ENCODE results near the gene ACTL9.

DNA sequence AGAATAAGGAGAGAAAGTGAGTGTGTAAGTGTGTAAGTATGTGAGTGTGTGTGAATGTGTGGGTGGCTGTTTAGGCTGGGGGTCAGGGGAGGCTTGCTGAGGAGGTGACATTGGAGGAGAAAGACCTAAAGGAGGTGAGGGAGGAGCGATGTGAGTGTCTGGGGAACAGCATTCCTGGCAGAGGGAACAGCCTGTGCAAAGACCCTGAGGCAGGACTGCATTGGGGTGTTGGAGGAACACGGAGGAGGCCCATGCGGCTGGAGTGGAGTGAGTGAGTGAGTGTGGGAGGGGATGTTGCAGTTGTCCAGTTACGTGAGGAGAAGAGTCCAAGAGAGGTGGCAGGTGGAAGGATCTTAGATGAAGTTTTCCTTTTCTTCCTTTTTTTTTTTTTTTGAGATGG is 36.3 kb downstream of the ACTL9 start:
- TF ChIP-seq CTCF (conservative IDR thresholded peaks at IDR 0.05): no peak
- no peak for TF ChIP-seq ZFX (IDR thresholded peaks at IDR 0.05)

Measured in C4-2B (cell line).